Measurements from ENCODE around the gene CUL4B.

DNA sequence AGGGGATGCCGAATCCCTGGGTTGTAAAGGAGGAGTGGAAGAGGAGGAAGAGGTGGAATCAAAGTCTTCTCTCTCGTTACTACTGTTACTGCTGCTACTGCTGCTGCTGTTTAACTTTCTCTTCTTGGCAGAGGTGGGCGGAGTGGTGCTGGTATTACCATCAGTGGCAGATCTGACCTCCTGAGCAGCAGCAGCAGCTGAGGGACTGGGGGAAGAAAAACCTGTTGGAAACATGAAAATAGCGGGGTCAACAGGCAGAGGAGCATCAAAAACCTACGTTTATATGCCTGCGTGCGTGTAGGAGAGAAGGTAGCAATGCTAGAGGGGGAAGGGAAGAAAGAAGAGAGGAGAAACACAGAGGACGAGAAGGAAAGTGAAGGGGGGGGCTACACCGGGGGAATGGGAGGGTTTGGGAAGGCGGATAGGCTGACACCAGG lies 339 bp downstream of the CUL4B start:
- TF ChIP-seq, protein P1, sequence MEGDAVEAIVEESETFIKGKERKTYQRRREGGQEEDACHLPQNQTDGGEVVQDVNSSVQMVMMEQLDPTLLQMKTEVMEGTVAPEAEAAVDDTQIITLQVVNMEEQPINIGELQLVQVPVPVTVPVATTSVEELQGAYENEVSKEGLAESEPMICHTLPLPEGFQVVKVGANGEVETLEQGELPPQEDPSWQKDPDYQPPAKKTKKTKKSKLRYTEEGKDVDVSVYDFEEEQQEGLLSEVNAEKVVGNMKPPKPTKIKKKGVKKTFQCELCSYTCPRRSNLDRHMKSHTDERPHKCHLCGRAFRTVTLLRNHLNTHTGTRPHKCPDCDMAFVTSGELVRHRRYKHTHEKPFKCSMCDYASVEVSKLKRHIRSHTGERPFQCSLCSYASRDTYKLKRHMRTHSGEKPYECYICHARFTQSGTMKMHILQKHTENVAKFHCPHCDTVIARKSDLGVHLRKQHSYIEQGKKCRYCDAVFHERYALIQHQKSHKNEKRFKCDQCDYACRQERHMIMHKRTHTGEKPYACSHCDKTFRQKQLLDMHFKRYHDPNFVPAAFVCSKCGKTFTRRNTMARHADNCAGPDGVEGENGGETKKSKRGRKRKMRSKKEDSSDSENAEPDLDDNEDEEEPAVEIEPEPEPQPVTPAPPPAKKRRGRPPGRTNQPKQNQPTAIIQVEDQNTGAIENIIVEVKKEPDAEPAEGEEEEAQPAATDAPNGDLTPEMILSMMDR (tag by site-specific recombination; IDR thresholded peaks at IDR 0.05): no peak
- TF ChIP-seq, protein P2, sequence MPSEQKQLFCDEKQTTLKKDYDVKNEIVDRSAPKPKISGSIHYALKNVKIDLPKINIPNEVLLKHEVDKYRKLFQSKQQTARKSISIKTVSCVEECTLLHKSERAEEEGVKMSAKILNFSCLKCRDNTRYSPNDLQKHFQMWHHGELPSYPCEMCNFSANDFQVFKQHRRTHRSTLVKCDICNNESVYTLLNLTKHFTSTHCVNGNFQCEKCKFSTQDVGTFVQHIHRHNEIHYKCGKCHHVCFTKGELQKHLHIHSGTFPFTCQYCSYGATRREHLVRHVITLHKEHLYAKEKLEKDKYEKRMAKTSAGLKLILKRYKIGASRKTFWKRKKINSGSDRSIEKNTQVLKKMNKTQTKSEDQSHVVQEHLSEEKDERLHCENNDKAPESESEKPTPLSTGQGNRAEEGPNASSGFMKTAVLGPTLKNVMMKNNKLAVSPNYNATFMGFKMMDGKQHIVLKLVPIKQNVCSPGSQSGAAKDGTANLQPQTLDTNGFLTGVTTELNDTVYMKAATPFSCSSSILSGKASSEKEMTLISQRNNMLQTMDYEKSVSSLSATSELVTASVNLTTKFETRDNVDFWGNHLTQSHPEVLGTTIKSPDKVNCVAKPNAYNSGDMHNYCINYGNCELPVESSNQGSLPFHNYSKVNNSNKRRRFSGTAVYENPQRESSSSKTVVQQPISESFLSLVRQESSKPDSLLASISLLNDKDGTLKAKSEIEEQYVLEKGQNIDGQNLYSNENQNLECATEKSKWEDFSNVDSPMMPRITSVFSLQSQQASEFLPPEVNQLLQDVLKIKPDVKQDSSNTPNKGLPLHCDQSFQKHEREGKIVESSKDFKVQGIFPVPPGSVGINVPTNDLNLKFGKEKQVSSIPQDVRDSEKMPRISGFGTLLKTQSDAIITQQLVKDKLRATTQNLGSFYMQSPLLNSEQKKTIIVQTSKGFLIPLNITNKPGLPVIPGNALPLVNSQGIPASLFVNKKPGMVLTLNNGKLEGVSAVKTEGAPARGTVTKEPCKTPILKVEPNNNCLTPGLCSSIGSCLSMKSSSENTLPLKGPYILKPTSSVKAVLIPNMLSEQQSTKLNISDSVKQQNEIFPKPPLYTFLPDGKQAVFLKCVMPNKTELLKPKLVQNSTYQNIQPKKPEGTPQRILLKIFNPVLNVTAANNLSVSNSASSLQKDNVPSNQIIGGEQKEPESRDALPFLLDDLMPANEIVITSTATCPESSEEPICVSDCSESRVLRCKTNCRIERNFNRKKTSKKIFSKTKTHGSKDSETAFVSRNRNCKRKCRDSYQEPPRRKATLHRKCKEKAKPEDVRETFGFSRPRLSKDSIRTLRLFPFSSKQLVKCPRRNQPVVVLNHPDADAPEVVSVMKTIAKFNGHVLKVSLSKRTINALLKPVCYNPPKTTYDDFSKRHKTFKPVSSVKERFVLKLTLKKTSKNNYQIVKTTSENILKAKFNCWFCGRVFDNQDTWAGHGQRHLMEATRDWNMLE (tag by site-specific recombination; conservative IDR thresholded peaks at IDR 0.05; ENCODE audit: low read depth): no peak
- TF ChIP-seq MYNN (tag by site-specific recombination; IDR thresholded peaks at IDR 0.05; ENCODE audit: borderline replicate concordance) (no peak), KLF10 (tag by site-specific recombination; IDR thresholded peaks at IDR 0.05) (no peak), ZNF302 (tag by site-specific recombination; IDR thresholded peaks at IDR 0.05; ENCODE audit: low read depth) (no peak), ZBTB21 (tag by site-specific recombination; IDR thresholded peaks at IDR 0.05) (no peak), TRIM28 (IDR thresholded peaks at IDR 0.05; ENCODE audit: borderline replicate concordance, low read length) (no peak), TCF7L2 (IDR thresholded peaks at IDR 0.05; ENCODE audit: borderline replicate concordance, low read depth, low read length) (no peak), ZNF223 (tag by site-specific recombination; IDR thresholded peaks at IDR 0.05) (no peak), ZNF112 (tag by site-specific recombination; IDR thresholded peaks at IDR 0.05) (no peak), ZNF24 (tag by site-specific recombination; IDR thresholded peaks at IDR 0.05) (no peak)
- TF ChIP-seq, protein P3, sequence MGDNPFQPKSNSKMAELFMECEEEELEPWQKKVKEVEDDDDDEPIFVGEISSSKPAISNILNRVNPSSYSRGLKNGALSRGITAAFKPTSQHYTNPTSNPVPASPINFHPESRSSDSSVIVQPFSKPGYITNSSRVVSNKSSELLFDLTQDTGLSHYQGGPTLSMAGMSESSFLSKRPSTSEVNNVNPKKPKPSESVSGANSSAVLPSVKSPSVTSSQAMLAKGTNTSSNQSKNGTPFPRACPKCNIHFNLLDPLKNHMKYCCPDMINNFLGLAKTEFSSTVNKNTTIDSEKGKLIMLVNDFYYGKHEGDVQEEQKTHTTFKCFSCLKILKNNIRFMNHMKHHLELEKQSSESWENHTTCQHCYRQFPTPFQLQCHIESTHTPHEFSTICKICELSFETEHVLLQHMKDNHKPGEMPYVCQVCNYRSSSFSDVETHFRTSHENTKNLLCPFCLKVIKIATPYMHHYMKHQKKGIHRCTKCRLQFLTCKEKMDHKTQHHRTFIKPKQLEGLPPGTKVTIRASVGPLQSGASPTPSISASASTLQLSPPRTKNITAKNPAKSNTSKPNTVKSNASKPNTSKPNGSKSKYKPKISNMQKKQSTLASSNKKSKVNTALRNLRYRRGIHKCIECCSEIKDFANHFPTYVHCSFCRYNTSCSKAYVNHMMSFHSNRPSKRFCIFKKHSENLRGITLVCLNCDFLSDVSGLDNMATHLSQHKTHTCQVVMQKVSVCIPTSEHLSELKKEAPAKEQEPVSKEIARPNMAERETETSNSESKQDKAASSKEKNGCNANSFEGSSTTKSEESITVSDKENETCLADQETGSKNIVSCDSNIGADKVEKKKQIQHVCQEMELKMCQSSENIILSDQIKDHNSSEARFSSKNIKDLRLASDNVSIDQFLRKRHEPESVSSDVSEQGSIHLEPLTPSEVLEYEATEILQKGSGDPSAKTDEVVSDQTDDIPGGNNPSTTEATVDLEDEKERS (tag by site-specific recombination; IDR thresholded peaks at IDR 0.05): no peak
- TF ChIP-seq, protein P4, sequence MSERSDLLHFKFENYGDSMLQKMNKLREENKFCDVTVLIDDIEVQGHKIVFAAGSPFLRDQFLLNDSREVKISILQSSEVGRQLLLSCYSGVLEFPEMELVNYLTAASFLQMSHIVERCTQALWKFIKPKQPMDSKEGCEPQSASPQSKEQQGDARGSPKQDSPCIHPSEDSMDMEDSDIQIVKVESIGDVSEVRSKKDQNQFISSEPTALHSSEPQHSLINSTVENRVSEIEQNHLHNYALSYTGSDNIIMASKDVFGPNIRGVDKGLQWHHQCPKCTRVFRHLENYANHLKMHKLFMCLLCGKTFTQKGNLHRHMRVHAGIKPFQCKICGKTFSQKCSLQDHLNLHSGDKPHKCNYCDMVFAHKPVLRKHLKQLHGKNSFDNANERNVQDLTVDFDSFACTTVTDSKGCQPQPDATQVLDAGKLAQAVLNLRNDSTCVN (tag by site-specific recombination; optimal IDR thresholded peaks at IDR 0.05): no peak

All from HEK293 (cell line).